PFSK-1 (cell line): ENCODE measurements around the gene ARHGAP44.

Experiments used
- POLR2AphosphoS5 ChIP-seq: IDR thresholded peaks from 2 replicates; pipeline ENCODE4 v1.6.1; 2012; ENCODE audit warnings: low read depth, mild to moderate bottlenecking, control low read depth, low read length, moderate library complexity
- REST ChIP-seq, 2 experiments: IDR thresholded peaks; 2 replicates each; pipeline versions ENCODE4 v1.6.1 to v1.8.0; 2011 to 2012; ENCODE audit warnings: low read depth in 2 of 2, low read length in 2 of 2, control low read depth in 1 of 2, inconsistent platforms in 1 of 2, mild to moderate bottlenecking in 1 of 2, moderate library complexity in 1 of 2; ENCODE audit not compliant: insufficient read depth in 1 of 2
- SIN3A ChIP-seq: IDR thresholded peaks from 2 replicates; pipeline ENCODE4 v1.6.1; 2012; ENCODE audit warnings: mild to moderate bottlenecking, low read length, moderate library complexity, borderline replicate concordance; ENCODE audit not compliant: insufficient read depth
- TAF1 ChIP-seq: IDR thresholded peaks from 2 replicates; pipeline ENCODE4 v1.6.1; 2012; ENCODE audit warnings: low read length, control low read depth, borderline replicate concordance; ENCODE audit not compliant: insufficient read depth

- TF ChIP-seq SIN3A, result no peak
- no peak for TF ChIP-seq TAF1
- no peak for TF ChIP-seq POLR2AphosphoS5
- TF ChIP-seq REST (IDR thresholded peaks at IDR 0.05; ENCODE audit: insufficient read depth in 1 of 2, low read depth in 2 of 2, low read length in 2 of 2), result no peak
Observed at GRCh38 chr17:12979826-12980500, 190.7 kb downstream of the ARHGAP44 start.
